Measurements from ENCODE around the gene DNASE1L1.
"Not testable (repeated sequence)": the region's sequence is repeated elsewhere in the genome, so short reads cannot be mapped to it uniquely, and the experiment has no call there.

Gene DNASE1L1

DNA sequence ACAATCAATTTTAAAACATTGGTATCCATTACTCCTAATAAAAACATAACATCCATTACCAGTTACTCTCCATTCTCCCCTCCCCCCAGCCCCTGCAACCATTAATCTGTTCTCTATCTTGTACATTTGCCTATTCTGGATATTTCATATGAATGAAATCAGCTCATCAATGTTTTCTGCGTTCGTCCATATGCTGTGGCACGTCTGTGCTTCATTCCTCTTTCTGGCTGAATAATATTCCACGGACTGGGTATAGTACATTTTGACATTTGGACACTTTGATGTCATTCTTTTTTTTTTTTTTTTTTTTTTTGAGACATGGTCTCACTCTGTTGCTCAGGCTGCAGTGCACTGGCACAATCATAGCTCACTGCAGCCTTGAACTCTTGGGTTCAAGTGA is 5.2 kb downstream of the DNASE1L1 start:
- DNase-seq (ENCODE audit: low spot score): no peak

DNA sequence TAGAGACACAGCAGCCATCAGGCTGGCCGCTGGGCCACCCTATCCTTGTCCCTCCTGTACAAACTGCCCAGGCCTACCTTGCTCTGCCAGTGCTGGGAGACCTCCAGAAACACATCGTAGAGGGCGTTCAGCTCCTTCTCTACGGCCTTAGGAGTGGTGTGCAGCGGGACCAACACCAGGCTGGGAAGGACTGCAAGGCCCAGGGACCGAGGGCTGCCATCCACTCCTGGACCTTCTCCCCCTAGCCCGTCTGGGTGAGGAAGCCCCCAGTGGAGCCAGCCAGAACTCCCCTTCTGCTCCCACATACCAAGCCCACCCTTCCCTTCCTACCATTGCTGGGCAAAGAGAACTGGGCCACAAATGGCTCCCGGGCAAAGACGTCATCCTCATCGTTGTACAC is 5.9 kb downstream of the DNASE1L1 start:
- no peak for DNase-seq (ENCODE audit: low spot score)

DNA sequence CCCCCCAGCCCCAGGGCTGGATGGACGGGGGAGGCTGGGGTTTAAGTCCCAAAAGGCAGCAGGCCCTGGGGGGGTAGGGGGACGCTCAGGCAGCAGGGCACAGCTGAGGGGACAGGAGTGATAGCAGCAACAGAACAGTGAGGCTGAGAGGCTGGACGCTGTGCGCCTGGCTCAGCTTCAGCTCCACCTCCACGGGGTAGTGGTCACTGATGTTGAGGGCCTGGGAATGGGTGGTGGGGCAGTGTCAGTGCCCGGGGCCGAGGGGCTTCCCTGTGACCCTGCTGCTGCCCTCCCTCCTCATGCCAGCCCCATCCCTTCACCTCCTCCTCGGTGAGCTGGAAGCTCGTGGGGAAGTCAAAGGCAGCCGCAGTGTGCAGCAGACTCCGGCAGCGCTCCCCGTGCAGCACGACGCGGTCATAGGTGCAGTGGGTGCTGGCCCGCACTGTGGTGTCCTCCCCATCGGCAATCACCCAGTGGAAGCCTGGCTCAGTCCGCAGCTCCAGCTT is 6.4 kb downstream of the DNASE1L1 start:
- DNase-seq (ENCODE audit: low spot score): no peak

DNA sequence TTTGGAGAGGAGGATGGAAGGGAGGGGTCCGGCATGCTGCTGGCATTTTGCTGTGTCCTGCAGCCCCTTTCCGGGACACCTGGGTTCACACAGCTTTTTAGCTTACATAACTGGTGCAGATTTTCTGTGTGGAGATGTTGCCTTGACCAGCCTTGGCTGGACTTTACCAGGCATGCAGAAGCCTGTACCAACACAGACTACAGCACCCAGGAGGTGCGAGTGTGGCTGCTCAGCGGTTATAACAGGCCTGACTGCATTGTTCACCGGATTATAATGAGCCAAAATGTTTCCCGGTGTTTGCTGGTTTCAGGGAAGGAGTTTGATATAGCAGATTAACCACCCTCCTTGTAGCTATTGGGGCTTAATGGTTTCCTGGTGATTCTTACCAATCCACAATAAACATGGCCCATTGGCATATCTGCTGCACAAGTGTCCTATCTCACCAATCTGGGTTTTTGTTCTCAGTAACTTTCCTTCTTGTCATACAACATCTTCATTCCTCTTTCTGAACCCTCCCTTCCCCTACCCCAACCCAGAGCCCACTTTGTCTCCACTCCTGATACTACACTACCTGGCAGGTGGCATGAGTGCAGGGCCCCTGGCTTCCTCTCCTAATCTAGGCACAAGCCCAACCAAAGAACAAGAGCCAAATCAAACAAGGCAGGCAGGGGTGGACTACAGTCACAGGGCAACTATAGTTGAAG is 7.0 kb downstream of the DNASE1L1 start:
- no peak for DNase-seq (ENCODE audit: low spot score)

DNA sequence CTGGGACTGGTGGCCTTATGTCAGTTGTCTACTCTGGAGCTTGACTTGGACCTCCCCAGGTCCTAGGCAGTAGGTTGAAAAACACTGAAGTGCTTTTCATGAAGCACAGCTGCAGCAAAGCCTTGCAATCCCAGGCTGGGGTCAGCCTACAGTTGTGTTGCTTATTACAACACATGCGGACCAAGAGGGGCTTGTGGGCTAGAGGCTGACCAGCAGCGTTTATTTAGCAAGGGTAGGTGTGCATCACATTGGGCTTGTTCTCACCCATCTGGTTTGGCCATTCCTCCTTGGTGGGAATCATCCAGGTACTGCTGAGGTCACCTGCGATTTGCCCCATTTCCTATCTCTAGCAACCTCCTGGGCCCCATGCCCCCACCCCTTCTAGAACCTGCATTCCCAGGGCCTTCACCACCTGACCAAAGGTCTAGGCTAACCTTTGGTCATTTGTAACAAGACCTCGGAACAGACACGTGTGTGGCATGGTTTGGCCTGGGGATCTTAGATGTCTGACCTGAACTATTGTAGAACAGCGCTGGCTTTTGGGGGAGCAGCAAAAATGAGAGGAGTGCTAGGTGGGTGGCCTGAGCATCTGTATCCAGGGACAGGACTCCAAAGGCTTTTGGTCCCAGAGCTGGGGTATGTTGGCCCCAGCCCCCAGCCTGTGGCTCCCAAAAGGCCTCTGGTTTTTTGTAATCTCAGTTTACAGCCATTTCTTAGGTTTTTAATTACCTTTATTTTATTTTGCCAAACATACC is 7.8 kb downstream of the DNASE1L1 start:
- DNase-seq (ENCODE audit: low spot score): no peak

DNA sequence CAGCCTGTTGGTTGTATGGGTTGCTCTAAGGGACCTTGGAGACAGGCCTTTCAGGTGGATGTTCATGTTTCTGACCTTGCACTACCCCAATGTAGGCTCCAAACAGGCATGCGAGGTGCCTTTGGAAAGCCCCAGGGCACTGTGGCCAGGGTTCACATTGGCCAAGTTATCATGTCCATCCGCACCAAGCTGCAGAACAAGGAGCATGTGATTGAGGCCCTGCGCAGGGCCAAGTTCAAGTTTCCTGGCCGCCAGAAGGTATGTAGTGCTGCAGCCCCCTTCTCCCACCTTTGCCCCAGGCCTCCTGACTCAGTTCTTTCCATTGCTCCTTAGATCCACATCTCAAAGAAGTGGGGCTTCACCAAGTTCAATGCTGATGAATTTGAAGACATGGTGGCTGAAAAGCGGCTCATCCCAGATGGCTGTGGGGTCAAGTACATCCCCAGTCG is 8.7 kb downstream of the DNASE1L1 start:
- not testable (repeated sequence) for DNase-seq (ENCODE audit: low spot score)

DNA sequence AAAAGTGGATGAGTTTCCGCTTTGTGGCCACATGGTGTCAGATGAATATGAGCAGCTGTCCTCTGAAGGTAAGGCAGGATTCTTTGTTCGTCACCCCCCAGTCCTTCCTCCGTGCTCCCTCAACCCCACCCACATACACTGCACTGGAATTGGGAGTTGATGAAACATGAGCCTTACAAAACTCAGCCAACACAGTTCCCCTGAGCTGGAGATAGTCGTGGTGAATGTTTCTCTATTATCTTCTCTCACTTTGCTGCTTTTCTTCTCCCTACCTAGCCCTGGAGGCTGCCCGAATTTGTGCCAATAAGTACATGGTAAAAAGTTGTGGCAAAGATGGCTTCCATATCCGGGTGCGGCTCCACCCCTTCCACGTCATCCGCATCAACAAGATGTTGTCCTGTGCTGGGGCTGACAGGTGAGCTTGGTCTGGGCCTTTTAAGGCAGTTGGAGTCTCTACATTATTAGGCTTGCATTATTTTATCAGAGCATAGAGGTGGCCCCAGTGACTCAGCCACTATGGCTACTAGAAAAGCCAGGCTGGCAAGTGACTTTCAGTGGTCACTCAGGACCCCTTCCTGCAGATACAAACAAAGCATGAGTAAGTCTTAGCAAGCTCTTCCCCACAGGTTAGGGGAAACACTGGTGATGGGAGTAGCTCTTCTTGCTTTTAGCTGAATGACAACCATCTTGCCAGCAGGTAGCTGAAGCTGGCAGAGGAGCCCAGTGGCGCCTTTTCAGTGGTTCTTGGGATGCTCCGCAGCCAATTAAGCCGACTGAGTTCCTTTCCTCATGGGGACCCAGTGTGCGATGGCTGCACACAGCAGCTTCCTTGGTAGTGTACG is 9.3 kb downstream of the DNASE1L1 start:
- no peak for DNase-seq (ENCODE audit: low spot score)

DNA sequence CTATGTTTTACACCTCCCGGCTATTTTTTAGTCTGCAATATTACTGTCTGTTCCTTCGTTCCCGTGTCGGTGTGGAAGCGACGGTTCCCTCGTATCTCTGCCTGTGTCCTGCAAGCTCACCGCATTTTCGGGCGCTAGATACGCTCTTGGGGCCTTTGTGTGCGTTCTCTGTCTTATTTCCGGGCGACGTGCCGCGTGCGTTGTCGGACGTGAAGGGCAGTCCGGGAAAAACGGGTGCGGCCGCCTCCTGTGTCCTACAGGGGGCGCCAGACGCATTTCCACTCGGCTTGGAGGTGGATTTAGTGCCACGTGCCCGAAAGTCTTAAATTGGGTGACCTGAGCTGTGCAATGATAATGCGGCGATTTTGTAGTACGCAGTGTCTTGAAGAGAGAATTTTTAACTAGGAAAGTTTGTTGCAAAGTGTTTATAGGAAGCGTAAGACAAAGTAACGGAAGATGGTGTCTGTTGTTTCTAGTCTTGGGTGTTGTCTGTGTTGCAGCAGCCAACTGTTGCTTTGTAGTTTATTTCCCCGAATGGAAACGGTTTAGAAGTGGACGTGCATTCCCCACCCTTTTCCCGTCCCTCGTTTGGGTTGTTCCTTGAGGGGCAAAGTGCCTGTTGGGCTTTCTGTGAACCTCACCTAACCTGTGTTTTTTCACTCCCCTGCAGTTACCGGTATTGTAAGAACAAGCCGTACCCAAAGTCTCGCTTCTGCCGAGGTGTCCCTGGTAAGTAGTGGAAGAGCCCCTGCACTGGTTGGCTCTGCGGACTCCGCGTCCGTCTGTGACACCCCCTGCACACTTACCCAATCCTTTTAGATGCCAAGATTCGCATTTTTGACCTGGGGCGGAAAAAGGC is 10.2 kb downstream of the DNASE1L1 start:
- peak; percentile 78 for DNase-seq (ENCODE audit: low spot score)

DNA sequence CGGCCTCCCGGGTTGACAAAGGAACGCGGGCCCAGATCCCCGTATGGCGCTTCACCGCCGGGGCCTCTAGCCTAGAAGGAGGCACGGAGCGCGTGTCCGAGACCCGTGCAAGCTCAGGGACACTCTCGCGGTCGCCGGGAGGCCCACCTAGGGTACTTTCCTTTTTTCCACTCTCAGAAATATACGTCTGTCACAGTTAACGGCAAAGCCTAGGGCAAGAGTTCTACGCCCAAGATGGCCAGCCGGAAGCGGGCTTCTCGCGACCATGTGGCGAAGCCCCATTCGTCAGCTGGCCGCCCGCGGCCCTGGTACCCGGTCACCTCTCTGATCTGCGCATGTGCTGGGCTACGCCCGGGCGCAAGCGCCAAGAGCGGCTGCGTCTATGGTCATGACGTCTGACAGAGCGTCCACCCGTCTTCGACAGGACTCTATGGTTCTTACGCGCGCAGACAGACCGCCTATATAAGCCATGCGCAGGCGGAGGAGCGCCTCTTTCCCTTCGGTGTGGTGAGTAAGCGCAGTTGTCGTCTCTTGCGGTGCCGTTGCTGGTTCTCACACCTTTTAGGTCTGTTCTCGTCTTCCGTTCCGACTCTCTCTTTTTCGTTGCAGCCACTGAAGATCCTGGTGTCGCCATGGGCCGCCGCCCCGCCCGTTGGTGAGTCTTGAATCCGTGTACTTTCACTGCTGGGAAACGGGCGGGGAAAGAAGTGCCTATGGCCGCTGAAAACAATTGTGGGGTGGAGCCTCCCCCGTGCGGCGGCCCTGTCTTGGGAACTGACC is 11.0 kb downstream of the DNASE1L1 start, which contains the start of gene RPL10:
Gene RPL10 (plus strand): TSS at position 490 of the 780 bp plus-strand sequence. CDS start 143 bp downstream, at position 633.
- DNase-seq (ENCODE audit: low spot score): peak; percentile 95

DNA sequence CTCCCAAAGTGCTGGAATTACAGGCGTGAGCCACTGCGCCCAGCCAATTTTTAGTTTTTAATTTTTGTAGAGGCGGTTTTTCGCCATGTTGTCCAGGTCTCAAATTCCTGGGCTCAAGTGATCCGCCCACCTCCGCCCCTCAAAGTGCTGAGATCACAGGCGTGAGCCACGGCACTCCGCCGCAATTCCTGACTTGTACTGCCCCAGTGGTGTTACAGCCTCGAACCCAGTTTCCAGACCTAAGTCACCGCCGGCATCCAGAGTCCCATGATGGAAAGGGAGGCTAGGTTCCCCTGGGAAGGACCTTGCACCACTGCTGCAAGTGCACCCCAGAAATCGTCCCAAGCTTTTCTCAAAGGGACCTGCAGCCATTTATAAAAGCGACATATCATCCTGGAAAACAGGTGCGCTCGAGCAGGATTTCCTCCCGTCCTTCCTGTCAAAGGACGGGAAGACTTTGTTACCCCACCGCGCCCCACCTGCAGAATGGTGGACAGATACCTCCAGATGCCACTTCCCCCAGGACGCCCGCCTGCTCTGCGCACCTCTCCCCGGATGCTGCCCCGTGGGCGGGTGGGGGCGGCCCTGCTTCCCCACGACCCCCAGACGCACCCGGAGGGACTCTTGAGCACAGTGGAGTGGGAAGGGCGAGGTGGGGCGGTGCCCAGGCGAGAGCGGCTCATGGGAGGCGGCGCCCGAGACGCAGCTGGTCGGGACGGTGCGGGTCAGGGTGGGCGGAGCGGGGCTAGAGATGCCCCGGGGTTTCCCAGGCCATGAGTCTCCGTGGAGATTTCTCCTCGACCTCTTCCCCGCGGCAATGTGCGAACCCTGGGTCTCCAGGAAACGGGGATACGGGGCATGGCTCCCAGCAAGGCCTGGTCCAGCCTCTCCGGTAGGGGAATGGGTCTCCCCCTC is 11.8 kb downstream of the DNASE1L1 start:
- peak; percentile 26 for DNase-seq (ENCODE audit: low spot score)

DNA sequence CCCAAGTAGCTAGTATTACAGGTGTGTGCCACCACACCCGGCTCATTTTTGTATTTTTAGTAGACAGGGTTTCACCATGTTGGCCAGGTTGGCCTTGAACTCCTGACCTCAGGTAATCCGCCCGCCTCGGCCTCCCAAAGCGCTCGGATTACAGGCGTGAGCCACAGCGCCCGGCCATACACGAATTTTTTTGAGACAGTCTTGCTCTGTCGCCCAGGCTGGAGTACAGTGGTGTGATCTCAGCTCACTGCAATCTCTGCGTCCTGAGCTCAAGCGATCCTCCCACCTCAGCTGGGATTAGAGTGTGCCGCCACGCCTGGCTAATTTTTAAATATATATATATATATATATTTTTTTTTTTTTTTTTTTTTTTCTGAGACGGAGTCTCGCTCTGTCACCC is 12.7 kb downstream of the DNASE1L1 start:
- DNase-seq (ENCODE audit: low spot score): not testable (repeated sequence)

DNA sequence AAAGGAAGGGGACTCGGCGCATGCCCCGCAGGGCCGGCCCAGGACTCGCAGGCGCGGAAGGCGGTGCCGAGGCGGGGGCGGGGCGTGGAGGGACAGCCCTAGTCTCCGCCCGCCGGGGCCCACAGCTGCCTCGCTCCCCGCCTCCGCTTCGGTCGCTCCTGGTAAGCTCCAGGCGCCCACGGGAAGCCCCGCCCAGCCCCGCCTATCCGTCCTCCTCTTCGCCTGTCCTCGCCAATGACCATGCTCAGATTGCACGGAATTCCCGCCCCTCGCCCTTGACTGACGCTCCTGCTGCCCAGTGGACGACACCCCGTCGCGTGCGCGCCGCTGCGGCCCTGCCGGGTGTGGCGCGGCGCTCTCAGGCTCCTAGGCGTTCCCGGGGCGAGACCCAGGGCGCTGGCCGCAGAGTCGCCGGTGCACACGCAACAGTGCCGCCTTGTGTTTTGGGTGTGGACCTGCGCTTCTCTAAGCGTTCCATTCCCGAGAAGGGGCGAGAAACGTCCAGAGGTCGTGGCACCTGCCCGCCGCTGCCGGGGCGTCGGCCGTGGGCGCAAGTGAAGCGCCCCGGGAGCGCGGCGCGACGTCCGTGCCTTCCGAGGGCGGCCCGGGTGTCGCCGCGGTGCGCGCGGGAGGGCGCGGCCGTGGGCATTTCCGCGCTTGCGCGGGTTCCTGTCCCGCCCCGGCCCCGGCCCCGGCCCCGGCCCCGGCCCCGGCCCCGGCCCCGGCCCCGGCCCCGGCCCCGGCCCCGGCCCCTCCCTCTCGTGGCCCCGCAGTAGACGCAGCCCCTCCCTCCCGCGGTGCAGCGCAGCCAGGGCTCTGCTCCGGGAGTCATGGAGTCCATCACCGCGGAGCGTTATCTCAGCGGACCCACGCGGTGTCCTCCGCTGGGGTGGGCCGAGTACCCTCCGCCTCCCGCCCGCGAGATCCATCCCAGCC is 19.0 kb downstream of the DNASE1L1 start:
- DNase-seq (ENCODE audit: low spot score): not testable (repeated sequence)

DNA sequence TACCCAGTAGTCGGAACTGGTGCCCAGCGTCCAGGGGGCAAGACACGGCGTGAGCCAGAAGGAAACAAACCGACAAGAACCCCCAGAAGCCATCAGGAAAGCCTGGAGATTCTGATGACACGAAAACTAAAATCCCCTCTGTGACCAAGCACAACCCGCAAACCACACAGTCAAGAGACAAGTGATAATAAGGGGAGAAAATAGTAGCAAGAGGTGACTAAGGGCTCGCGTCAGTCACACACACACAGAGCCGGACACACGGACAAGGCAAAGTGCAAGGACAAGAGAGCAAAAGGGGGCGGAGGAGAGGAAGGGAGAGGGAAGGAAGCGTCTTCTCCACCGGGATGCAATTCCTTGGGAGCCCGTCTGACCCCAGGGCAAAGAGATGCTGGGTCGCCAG is 20.4 kb downstream of the DNASE1L1 start:
- not testable (repeated sequence) for DNase-seq (ENCODE audit: low spot score)

DNA sequence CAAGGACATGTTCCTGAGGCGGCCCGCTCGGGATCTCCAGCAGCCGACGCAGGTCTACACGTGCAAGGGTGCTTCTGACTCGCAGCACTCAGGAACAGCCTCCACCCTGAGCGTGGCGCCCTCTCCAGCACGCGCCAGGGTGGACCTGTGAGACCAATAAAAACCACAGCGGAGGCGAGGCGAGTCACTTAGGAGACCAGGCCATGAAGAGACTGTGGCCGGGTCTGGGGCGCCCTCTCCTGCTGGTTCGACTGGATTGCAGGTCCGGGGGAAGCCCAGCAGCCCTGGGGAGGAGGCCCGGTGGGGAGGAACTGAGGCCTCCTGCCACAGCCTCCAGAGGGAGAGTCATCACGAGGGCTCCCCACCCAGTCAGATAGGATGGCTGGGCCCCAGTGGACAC is 21.0 kb downstream of the DNASE1L1 start:
- not testable (repeated sequence) for DNase-seq (ENCODE audit: low spot score)

DNA sequence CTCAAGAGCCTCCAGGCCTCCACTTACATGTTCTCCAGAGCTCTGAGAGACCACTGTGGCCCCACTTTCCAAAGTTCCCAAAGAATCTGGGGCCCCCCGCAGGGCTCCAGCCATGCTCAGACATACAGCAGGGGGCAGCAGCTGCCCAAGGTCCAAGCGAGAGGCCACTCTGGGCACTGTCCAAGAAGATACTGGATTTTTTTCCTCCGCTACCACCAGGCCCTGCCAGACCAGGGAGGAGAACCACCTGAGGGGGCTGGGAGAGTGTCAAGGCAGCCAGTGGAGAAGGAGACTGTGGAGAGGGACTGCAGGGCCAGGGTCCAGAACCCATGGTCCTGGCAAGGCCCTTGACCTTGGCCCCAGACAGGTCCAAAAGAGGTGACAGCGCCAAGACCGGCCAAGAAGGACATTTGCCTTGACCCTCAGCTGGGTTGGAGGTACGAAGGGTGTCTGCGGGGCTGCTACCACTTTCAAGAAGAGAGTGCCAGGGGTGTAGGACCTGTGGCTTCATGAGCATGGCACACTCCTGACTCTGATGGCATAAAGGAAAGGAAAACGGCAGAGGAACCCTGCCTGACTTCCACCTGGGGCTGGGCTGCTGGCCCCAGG is 24.7 kb downstream of the DNASE1L1 start:
- DNase-seq (ENCODE audit: low spot score): no peak

DNA sequence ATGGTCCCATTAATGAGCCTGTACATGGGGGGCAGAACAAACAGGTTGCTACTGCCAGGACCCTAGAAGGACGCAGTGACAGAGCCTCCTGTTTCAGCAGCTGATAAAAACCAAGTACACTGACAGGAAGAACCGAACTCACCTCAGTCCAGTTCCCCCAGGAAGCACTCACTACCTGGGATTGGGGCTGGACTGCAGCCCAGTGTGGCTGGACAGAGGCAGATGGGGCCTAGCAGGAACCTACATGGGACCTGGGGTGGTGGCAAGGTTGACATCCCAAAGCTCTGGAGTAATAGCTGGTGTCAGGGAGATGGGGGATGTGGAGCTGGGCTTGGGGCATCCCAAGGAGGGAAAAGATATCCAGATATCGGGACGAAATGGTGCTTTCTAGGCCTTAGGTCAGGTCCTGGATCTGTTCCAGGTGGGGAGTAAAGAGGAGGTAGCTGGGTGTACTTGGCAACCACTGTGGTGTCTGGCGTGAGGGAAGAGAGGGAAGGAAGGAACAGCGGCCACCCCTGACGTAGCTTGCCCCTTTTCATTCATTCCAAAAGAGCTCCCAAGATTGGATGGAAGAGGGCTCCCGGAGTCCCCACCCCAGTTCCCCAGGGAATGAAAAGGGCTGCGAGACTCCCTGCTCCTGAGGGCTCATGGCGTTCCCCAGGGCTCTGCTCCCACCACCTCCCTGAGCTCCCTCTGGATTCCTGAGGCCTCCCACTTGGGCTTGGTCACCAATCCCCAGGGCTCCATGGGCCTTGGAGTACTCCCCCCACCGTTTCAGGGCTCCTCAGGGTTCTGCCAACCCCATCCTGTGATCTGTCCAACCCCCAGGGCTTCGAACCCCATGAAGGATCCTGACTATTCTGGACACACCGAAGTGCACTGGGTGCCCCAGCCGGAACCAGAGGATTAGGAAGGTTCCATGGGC is 25.4 kb downstream of the DNASE1L1 start:
- DNase-seq (ENCODE audit: low spot score): no peak

Data from pons (tissue), 1 donor.